ENCODE results near the gene SCLY.

SCLY gene

DNA sequence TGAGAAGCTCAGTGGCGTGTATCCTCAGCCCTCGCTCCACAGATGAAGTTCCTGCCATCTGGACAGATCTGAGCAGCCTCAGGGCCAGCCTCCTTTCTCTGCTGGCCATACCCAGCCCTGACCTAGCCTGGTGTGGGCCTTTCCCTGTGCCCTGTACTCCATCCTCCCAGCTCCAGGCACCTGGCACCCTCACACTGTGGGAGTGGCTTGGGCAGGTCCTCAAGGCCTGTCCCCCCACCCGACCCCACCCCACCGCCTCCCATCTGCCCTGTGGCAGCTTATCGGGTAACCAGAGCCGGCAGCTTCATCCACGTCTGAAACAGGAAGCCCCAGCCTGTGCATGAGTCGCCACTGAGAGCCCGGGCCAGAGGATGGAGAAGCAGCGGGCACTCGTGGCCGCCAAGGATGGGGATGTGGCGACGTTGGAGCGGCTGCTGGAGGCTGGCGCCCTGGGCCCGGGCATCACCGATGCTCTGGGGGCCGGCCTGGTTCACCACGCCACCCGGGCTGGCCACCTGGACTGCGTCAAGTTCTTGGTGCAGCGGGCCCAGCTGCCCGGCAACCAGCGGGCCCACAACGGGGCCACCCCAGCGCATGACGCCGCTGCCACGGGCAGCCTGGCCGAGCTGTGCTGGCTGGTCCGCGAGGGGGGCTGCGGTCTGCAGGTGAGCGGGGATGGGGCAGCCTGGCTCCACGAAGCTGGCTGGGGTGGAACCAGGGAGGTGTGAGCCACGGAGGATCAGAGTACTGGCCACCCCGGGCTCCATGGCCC lies 39.4 kb downstream of the SCLY start, which contains the start of gene ESPNL:
TSS of gene ESPNL (plus strand) at position 292 of the 772 bp plus-strand sequence. CDS start at position 372, 80 bp downstream.
- no peaks in the 10 kb centered on the region for H3K36me3 ChIP-seq (ENCODE audit: control insufficient read depth, low read depth, low read length)
- H3K4me3 ChIP-seq (ENCODE audit: low read length): no peak within 1 kb of the TSS
- no peaks in the 10 kb centered on the region for H3K27me3 ChIP-seq (ENCODE audit: control insufficient read depth, insufficient read depth, low read length)
- no peaks in the 10 kb centered on the region for H3K9me3 ChIP-seq (ENCODE audit: control insufficient read depth, low read depth, low read length)
- no peak within 1 kb of the TSS for H3K27ac ChIP-seq (ENCODE audit: low read length)
- peaks cover 10% of the 10 kb centered on the region for H3K4me1 ChIP-seq (ENCODE audit: control insufficient read depth, low read depth, low read length)
- no peak within 1 kb of the TSS for H3K9ac ChIP-seq (ENCODE audit: low read length)

DNA sequence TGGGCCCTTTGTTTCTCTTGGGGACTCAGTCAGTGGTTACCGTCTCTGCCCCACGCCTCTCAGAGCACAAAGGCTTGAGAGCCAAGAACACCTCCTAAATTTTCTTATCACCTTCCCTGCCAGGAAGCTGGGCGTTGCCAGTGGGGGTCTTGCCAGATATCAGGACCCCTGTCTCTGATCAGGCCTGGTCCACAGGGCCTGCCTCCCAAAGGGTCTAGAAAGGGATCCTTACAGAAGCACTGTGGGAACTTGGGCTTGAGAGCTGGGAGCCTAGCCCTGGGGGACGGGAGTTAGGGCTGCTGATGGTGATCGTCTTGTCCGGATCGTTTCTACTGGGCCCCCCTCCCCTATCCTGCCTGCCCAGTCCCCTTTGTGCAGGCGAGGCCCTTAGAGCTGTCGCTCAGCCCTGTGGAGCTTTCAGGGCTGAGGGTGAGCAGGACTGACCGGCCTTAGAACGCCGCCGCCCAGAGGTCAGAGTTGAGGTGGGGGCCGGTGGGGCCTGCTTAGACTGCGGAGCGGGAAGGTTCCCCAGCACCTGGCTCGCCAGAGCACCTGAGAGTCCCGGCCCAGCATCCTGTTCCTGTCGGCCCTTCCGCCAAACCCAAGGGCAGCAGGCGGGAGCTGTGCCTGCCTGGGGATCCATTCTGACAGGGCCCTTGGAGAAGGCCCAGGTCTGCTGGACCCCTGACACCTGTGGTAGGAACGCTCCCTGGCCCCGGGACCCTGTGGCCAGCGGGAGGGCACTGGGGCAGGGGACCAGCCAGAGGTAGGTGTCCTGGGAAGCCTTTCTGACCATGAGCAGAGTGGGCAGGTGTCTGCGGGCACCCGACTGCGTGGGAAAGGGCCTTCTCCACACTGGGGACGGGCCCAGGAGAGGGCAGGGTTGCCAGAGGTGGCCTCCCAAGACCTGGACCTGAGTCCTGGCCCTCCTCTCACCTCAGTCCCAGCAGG lies 40.3 kb downstream of the SCLY start:
- Histone ChIP-seq H3K4me1 (ENCODE audit: control insufficient read depth, low read depth, low read length) (peaks cover 10% of the 10 kb centered on the region), H3K9ac (ENCODE audit: low read length) (no peak overlapping the region), H3K9me3 (ENCODE audit: control insufficient read depth, low read depth, low read length) (no peaks in the 10 kb centered on the region), H3K27me3 (ENCODE audit: control insufficient read depth, insufficient read depth, low read length) (no peaks in the 10 kb centered on the region), H3K27ac (ENCODE audit: low read length) (no peak overlapping the region), H3K36me3 (ENCODE audit: control insufficient read depth, low read depth, low read length) (no peaks in the 10 kb centered on the region), H3K4me3 (ENCODE audit: low read length) (no peak overlapping the region)

DNA sequence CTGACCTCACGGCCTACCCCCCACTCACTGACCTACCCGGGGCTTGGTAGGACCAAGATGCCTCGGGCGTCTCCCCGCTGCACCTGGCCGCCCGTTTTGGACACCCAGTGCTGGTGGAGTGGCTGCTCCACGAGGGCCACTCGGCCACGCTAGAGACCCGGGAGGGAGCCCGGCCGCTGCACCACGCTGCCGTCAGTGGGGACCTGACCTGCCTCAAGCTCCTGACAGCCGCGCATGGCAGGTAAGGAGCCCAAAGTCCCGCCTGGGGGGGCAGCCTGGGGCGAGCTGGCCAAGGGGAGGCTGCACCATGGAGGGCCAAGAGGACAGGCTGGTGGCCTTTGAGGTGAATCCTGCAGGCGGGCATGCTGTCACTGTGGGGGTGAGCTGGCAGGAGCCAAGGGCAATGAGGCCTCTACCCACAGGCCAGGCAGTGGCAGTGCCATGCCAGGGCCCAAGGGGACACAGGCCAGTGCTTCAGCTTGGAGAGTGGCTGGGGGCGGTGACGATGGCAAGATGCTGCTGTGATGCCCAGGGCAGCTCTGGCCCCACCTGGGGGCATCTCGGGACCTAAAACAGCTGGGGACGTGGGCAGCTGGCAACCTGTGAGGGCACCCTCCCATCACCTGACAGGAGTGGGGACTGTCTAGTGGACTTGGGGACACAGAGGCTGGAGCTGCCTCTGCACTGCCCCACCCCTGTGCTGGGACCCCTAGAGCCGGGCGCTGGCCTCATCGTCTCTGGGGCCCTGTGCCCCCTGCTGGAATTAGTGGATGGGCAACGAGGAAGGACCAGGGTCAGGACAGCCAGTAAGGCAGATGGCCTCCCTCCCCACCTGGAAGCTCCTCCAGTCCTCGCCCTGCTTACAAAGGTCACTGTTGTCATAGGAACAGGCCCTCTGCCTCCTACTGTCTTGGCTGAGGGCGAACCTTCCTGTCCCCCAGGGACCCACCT lies 41.4 kb downstream of the SCLY start:
- no peak overlapping the region for H3K9ac ChIP-seq (ENCODE audit: low read length)
- H3K9me3 ChIP-seq (ENCODE audit: control insufficient read depth, low read depth, low read length): no peaks in the 10 kb centered on the region
- H3K27ac ChIP-seq (ENCODE audit: low read length): no peak overlapping the region

GRCh38 chr2:238102865-238103264 lies 42.1 kb downstream of the SCLY start:
- no peaks in the 10 kb centered on the region for H3K36me3 ChIP-seq (ENCODE audit: control insufficient read depth, low read depth, low read length)
- no peaks in the 10 kb centered on the region for H3K27me3 ChIP-seq (ENCODE audit: control insufficient read depth, insufficient read depth, low read length)
- H3K4me3 ChIP-seq (ENCODE audit: low read length): no peak overlapping the region
- H3K9ac ChIP-seq (ENCODE audit: low read length): no peak overlapping the region
- H3K9me3 ChIP-seq (ENCODE audit: control insufficient read depth, low read depth, low read length): no peaks in the 10 kb centered on the region
- H3K27ac ChIP-seq (ENCODE audit: low read length): no peak overlapping the region
- peaks cover 5% of the 10 kb centered on the region for H3K4me1 ChIP-seq (ENCODE audit: control insufficient read depth, low read depth, low read length)

More for the DNA sequence above, 41.4 kb downstream of the SCLY start:
- Histone ChIP-seq H3K36me3 (ENCODE audit: control insufficient read depth, low read depth, low read length) (no peaks in the 10 kb centered on the region), H3K27me3 (ENCODE audit: control insufficient read depth, insufficient read depth, low read length) (no peaks in the 10 kb centered on the region), H3K4me1 (ENCODE audit: control insufficient read depth, low read depth, low read length) (peaks cover 5% of the 10 kb centered on the region), H3K4me3 (ENCODE audit: low read length) (no peak overlapping the region)

GRCh38 chr2:238103465-238104225 lies 42.8 kb downstream of the SCLY start:
- Histone ChIP-seq H3K4me1 (ENCODE audit: control insufficient read depth, low read depth, low read length) (peaks cover 9% of the 10 kb centered on the region), H3K4me3 (ENCODE audit: low read length) (no peak overlapping the region), H3K27ac (ENCODE audit: low read length) (no peak overlapping the region), H3K9ac (ENCODE audit: low read length) (no peak overlapping the region), H3K9me3 (ENCODE audit: control insufficient read depth, low read depth, low read length) (no peaks in the 10 kb centered on the region), H3K27me3 (ENCODE audit: control insufficient read depth, insufficient read depth, low read length) (no peaks in the 10 kb centered on the region), H3K36me3 (ENCODE audit: control insufficient read depth, low read depth, low read length) (no peaks in the 10 kb centered on the region)

DNA sequence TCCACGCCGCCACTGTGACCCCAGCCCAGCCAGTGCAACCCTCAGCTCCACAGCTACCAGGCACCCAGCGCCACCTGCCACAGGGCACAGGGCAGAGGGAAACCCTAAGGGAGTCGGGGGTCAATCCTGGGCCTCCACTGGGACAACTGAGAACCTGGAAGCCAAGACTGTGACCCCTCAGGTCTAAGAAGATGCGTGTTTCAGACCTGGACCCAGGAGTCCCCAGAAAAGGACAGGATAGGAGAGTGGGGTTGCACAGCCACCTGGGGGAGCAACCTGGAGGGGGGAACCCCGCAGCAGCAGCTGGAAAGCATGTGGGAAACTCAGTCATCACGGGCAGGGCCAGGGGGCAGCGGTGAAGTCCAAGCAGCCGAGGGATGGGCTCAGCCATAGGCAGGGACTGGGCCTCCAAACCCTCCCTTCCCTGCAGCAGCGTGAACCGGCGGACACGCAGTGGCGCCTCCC lies 43.5 kb downstream of the SCLY start:
- Histone ChIP-seq H3K9me3 (ENCODE audit: control insufficient read depth, low read depth, low read length) (no peaks in the 10 kb centered on the region), H3K4me1 (ENCODE audit: control insufficient read depth, low read depth, low read length) (peaks cover 8% of the 10 kb centered on the region), H3K36me3 (ENCODE audit: control insufficient read depth, low read depth, low read length) (no peaks in the 10 kb centered on the region), H3K27me3 (ENCODE audit: control insufficient read depth, insufficient read depth, low read length) (no peaks in the 10 kb centered on the region), H3K27ac (ENCODE audit: low read length) (no peak overlapping the region), H3K9ac (ENCODE audit: low read length) (no peak overlapping the region), H3K4me3 (ENCODE audit: low read length) (no peak overlapping the region)

- Histone ChIP-seq H3K4me3 (ENCODE audit: low read length) (no peak overlapping the region), H3K9ac (ENCODE audit: low read length) (no peak overlapping the region), H3K27me3 (ENCODE audit: control insufficient read depth, insufficient read depth, low read length) (no peaks in the 10 kb centered on the region), H3K9me3 (ENCODE audit: control insufficient read depth, low read depth, low read length) (no peaks in the 10 kb centered on the region), H3K4me1 (ENCODE audit: control insufficient read depth, low read depth, low read length) (peaks cover 8% of the 10 kb centered on the region), H3K36me3 (ENCODE audit: control insufficient read depth, low read depth, low read length) (no peaks in the 10 kb centered on the region), H3K27ac (ENCODE audit: low read length) (no peak overlapping the region)
Observed at GRCh38 chr2:238104691-238105371, 44.0 kb downstream of the SCLY start.

GRCh38 chr2:238105506-238106338 lies 44.9 kb downstream of the SCLY start:
- Histone ChIP-seq H3K9ac (ENCODE audit: low read length) (no peak overlapping the region), H3K9me3 (ENCODE audit: control insufficient read depth, low read depth, low read length) (no peaks in the 10 kb centered on the region), H3K4me3 (ENCODE audit: low read length) (no peak overlapping the region), H3K36me3 (ENCODE audit: control insufficient read depth, low read depth, low read length) (no peaks in the 10 kb centered on the region), H3K4me1 (ENCODE audit: control insufficient read depth, low read depth, low read length) (peaks cover 8% of the 10 kb centered on the region), H3K27ac (ENCODE audit: low read length) (no peak overlapping the region), H3K27me3 (ENCODE audit: control insufficient read depth, insufficient read depth, low read length) (no peaks in the 10 kb centered on the region)

- no peak overlapping the region for H3K9ac ChIP-seq (ENCODE audit: low read length)
- no peak overlapping the region for H3K27ac ChIP-seq (ENCODE audit: low read length)
- no peak overlapping the region for H3K4me3 ChIP-seq (ENCODE audit: low read length)
- no peaks in the 10 kb centered on the region for H3K9me3 ChIP-seq (ENCODE audit: control insufficient read depth, low read depth, low read length)
- H3K27me3 ChIP-seq (ENCODE audit: control insufficient read depth, insufficient read depth, low read length): no peaks in the 10 kb centered on the region
- H3K36me3 ChIP-seq (ENCODE audit: control insufficient read depth, low read depth, low read length): no peaks in the 10 kb centered on the region
- H3K4me1 ChIP-seq (ENCODE audit: control insufficient read depth, low read depth, low read length): peaks cover 8% of the 10 kb centered on the region
Observed at GRCh38 chr2:238106339-238106697, 45.5 kb downstream of the SCLY start.
